ENCODE results near the gene ZNF276. TPM values are rescaled to one million over a fixed set of nuclear protein-coding genes. Genes with fewer than 3 reads are reported as not detected.

Gene ZNF276
- total RNA-seq, 4 donors from 2014 or later = 20.2 to 45.6 (median 36.6) TPM

DNA sequence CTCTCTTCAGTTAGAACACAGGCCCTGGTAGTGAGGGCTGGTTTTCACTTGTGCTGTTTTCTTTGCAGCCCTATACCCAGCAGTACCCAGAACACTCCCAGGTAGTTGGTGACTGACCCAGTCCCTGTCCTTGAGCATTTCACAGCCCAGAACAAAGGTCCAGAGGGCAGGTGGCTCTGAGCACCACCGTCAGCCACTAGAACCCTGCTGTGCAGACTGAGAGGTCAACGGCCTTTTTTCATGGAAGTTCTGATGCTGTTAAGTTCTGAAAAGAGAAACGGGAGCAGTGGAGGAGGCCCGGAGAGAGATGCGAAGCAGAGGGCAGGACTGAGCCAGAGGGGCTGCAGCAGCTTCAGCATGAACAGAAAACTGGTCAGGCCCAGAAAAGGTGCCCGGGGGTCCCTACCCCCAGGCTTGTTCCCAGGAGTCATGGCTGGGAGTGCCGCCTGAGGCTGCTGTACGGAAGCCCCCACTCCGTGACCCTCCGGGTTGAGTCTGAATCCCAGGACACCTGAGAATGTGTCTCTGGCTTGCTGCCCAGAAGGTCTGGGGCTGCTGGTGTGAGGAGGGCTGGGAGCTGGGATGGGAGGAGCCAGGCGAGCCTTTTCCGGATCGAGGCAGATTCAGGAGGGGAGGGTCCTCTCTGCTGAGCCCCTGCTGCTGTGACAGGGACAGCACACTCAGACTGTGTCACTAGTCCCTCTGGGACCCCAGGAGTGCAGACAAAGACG lies 8.7 kb downstream of the ZNF276 start:
- ATAC-seq (ENCODE audit: low FRiP score) (no peak), DNase-seq (ENCODE audit: low spot score) (no peak)
- TF ChIP-seq, protein P1, sequence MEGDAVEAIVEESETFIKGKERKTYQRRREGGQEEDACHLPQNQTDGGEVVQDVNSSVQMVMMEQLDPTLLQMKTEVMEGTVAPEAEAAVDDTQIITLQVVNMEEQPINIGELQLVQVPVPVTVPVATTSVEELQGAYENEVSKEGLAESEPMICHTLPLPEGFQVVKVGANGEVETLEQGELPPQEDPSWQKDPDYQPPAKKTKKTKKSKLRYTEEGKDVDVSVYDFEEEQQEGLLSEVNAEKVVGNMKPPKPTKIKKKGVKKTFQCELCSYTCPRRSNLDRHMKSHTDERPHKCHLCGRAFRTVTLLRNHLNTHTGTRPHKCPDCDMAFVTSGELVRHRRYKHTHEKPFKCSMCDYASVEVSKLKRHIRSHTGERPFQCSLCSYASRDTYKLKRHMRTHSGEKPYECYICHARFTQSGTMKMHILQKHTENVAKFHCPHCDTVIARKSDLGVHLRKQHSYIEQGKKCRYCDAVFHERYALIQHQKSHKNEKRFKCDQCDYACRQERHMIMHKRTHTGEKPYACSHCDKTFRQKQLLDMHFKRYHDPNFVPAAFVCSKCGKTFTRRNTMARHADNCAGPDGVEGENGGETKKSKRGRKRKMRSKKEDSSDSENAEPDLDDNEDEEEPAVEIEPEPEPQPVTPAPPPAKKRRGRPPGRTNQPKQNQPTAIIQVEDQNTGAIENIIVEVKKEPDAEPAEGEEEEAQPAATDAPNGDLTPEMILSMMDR (IDR thresholded peaks at IDR 0.05) = no peak

- TF ChIP-seq, protein P1 (IDR thresholded peaks at IDR 0.05) = no peak
- DNase-seq (ENCODE audit: low spot score) = no peak
- no peak for ATAC-seq (ENCODE audit: low FRiP score)
These were observed 9.4 kb downstream of the ZNF276 start for GRCh38 chr16:89730610-89731234.

DNA sequence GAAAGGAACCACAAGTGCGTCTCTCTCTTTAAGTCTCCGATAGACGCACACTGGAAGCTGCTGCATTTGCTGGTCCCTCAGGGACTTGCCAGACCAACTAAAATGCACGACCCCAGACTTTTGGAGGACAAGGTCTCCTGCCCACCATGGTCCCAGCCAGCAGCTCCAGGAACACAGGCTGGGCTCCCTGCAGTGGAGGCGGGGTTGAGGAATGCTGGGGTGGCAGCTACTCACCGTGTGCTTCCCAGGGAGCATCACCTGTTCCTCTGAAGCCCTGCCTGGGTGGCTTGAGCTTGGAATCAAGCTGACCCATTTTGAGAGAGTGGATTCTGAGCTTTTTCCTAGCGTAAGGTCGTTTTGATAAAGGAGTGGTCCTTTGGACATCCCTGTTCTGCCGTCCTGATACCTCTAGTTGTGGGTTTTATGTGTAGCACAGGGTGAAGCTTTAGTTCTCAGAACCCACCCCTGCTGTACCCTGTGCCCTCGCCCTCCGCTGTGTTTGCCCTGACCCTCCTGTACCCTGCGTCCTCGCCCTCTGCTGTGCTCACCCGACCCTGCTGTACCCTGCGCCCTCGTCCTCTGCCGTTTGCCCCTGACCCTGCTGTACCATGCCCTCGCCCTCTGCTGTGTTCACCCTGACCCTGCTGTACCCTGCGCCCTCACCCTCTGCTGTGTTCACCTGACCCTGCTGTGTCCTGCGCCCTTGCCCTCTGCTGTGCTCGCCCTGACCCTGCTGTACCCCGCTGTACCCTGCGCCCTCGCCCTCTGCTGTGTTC lies 11.0 kb downstream of the ZNF276 start:
- TF ChIP-seq, protein P1 (IDR thresholded peaks at IDR 0.05) = no peak
- ATAC-seq (ENCODE audit: low FRiP score) = no peak

DNA sequence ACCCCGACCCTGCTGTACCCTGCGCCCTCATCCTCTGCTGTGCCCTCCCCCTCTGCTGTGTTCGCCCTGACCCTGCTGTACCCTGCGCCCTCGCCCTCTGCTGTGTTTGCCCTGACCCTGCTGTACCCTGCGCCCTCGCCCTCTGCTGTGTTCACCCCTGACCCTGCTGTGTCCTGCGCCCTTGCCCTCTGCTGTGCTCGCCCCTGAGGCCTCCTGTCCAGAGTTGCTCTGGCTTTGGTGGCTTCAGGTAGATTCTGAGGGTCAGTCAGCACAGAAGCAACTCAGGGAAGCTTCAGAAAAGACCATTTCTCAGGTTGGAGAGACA lies 11.5 kb downstream of the ZNF276 start:
- DNase-seq (ENCODE audit: low spot score) = no peak
- TF ChIP-seq, protein P1 (IDR thresholded peaks at IDR 0.05) = no peak
- no peak for ATAC-seq (ENCODE audit: low FRiP score)

More for the DNA sequence above, 11.0 kb downstream of the ZNF276 start:
- no peak for DNase-seq (ENCODE audit: low spot score)

GRCh38 chr16:89733322-89733721 lies 12.0 kb downstream of the ZNF276 start:
- no peak for DNase-seq (ENCODE audit: low spot score)
- TF ChIP-seq, protein P1 (IDR thresholded peaks at IDR 0.05) = no peak
- ATAC-seq (ENCODE audit: low FRiP score) = no peak

DNA sequence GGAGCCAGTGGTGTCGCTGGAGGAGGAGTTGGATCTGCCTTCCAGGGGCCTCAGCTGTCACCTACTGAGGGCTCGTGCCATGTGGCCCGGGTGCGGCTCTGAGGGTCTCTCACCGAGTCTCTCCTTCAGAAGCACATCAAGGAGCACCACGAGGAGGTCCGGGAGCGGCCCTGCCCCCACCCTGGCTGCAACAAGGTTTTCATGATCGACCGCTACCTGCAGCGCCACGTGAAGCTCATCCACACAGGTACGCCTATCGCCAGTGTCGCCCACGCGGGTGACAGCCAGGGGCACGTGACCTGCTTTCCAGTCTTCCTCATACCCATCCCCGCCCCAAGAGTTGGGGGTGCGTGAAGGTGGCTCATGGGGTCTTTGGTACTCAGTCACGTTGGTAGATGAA lies 12.5 kb downstream of the ZNF276 start:
- DNase-seq (ENCODE audit: low spot score) (no peak), ATAC-seq (ENCODE audit: low FRiP score) (no peak)
- TF ChIP-seq, protein P1 (IDR thresholded peaks at IDR 0.05) = no peak
